K562 (cell line): ENCODE data around the gene SLC7A4. TPM values are rescaled to one million over a fixed set of nuclear protein-coding genes. Genes with fewer than 3 reads are reported as not detected.
A peak's percentile ranks its signal among the peaks of the same experiment; 100 is the strongest.

Experiments used
- ATAC-seq: fragments of 200-7000 bp; cut with Tn5 transposase; 3 replicates; pipeline ENCODE4 v1.9.1; 2020; ENCODE audit warnings: moderate library complexity
- BruUV-seq: library from RNA; stranded (reverse); fragments of 400-500 nt; replicated peaks from 2 replicates; lab custom pipeline; 2021; lab: Mats Ljungman, UMichigan
- CTCF ChIA-PET: fragments of 300-600 bp; formaldehyde crosslinking; extraction: SDS; loops from one replicate; lab custom pipeline; 2021; ENCODE audit warnings: low intra/inter-chr PET ratio; lab: Yijun Ruan, JAX
- POLR2A ChIA-PET: fragments of 300-600, 350-650 bp; sonication (Branson Sonifier 250); formaldehyde crosslinking; extraction: SDS; loops from one replicate; lab custom pipeline; 2021; ENCODE audit warnings: antibody characterized with exemption, inconsistent platforms; lab: Yijun Ruan, JAX
- DNase-seq, 4 experiments: peaks; one replicate each; pipeline versions ENCODE4 v3.0.0 to v3.0.0-alpha.2; 2011 to 2018; ENCODE audit warnings: low spot score in 3 of 4, mixed read lengths in 3 of 4; ENCODE audit errors: extremely low read depth in 1 of 4
- FAIRE-seq: peaks from 2 replicates; lab custom pipeline; 2011; peaks lifted over from hg19 to GRCh38; lab: Jason Lieb, UNC
- H2AFZ ChIP-seq: 2 replicates; pipeline ENCODE4 v1.6.0; 2011; ENCODE audit warnings: low read depth, low read length, control low read depth, inconsistent platforms
- H3K27ac ChIP-seq: fragments of 200-600 bp; 3 replicates; pipeline ENCODE4 v1.8.0; 2011; ENCODE audit warnings: low read depth, mild to moderate bottlenecking, control low read depth, inconsistent platforms, low read length, moderate library complexity, mixed read lengths; ENCODE audit errors: extremely low read depth
- H3K27me3 ChIP-seq, 2 experiments: fragments of 300-600 bp in 1 of 2; 2 replicates in 1 of 2; 3 replicates in 1 of 2; pipeline versions ENCODE4 v1.6.0 to v1.8.0; 2011; ENCODE audit warnings: inconsistent platforms in 2 of 2, low read length in 2 of 2, mild to moderate bottlenecking in 1 of 2, mixed read lengths in 1 of 2, moderate library complexity in 1 of 2; ENCODE audit not compliant: control insufficient read depth in 2 of 2, insufficient read depth in 2 of 2
- H3K36me3 ChIP-seq: fragments of 300-600 bp; 3 replicates; pipeline ENCODE4 v1.8.0; 2011; ENCODE audit warnings: mild to moderate bottlenecking, low read length, inconsistent platforms; ENCODE audit not compliant: control insufficient read depth, insufficient read depth
- H3K4me1 ChIP-seq, 2 experiments: fragments of 200-600 bp in 1 of 2; replicated peaks in 1 of 2; 2 replicates in 1 of 2; 3 replicates in 1 of 2; pipeline versions ENCODE4 v1.5.1 to v1.8.0; 2011; ENCODE audit warnings: inconsistent platforms in 2 of 2, low read length in 2 of 2, mild to moderate bottlenecking in 1 of 2, mixed read lengths in 1 of 2, moderate library complexity in 1 of 2; ENCODE audit not compliant: control insufficient read depth in 2 of 2, insufficient read depth in 2 of 2
- H3K4me2 ChIP-seq: 2 replicates; pipeline ENCODE4 v1.6.1; 2011; ENCODE audit warnings: low read length, control low read depth, inconsistent platforms, mixed read lengths; ENCODE audit not compliant: insufficient read depth
- H3K4me3 ChIP-seq: fragments of 200-600 bp; sonication (generic), shearing (Covaris generic); 2 replicates; pipeline ENCODE4 v1.5.1; 2016; ENCODE audit warnings: control low read depth, inconsistent platforms
- H3K79me2 ChIP-seq: fragments of 200-600 bp; 3 replicates; pipeline ENCODE4 v1.8.0; 2011; ENCODE audit warnings: low read length, inconsistent platforms; ENCODE audit not compliant: control insufficient read depth, insufficient read depth
- H3K9ac ChIP-seq, 2 experiments: 2 replicates each; pipeline versions ENCODE4 v1.6.0 to v1.6.1; 2011; ENCODE audit warnings: low read depth in 2 of 2, low read length in 2 of 2, control low read depth in 1 of 2, inconsistent platforms in 1 of 2, mild to moderate bottlenecking in 1 of 2, mixed read lengths in 1 of 2; ENCODE audit not compliant: insufficient read depth in 1 of 2
- H3K9me1 ChIP-seq: one replicate; pipeline ENCODE4 v1.6.0; 2011; ENCODE audit warnings: inconsistent platforms, mild to moderate bottlenecking, low read length, moderate library complexity; ENCODE audit not compliant: control insufficient read depth, insufficient read depth
- H3K9me3 ChIP-seq: replicated peaks from 2 replicates; pipeline ENCODE4 v1.5.1; 2011; ENCODE audit warnings: low read depth, low read length, inconsistent platforms; ENCODE audit not compliant: control insufficient read depth, insufficient read depth
- H4K20me1 ChIP-seq: replicated peaks from 2 replicates; pipeline ENCODE4 v1.6.1; 2011; ENCODE audit warnings: low read length, inconsistent platforms, mixed read lengths; ENCODE audit not compliant: control insufficient read depth, insufficient read depth
- MCM5 ChIP-seq: fragments of 450-650 bp; IDR thresholded peaks from 2 replicates; pipeline ENCODE4 v1.6.1; 2016; ENCODE audit warnings: low read depth
- MEF2D ChIP-seq: conservative IDR thresholded peaks from 2 replicates; pipeline ENCODE4 v1.6.1; 2016; ENCODE audit warnings: low read depth, missing genetic modification characterization, missing compliant biosample characterization
- MTA2 ChIP-seq: fragments of 450-650 bp; IDR thresholded peaks from 2 replicates; pipeline ENCODE4 v1.6.1; 2016; ENCODE audit warnings: low read depth
- POLR2AphosphoS2 ChIP-seq: IDR thresholded peaks from 2 replicates; pipeline ENCODE4 v1.6.1; 2012; ENCODE audit warnings: low read length, improper control_type of control experiment
- RBFOX2 ChIP-seq: fragments of 200-400 bp; formaldehyde crosslinking; IDR thresholded peaks from 2 replicates; pipeline ENCODE4 v1.6.1; 2017; ENCODE audit warnings: low read depth, mild to moderate bottlenecking, low read length, moderate library complexity
- RREB1 ChIP-seq: fragments of 250-450 bp; sonication (Bioruptor Pico); IDR thresholded peaks from 2 replicates; pipeline ENCODE4 v1.4.0; 2020
- SP2 ChIP-seq: IDR thresholded peaks from 2 replicates; pipeline ENCODE4 v1.6.1; 2011; ENCODE audit warnings: mild to moderate bottlenecking, low read depth, low read length, moderate library complexity; ENCODE audit not compliant: poor library complexity, severe bottlenecking; ENCODE audit errors: extremely low read depth
- TCF7L2 ChIP-seq: fragments of 150-350 bp; IDR thresholded peaks from 2 replicates; pipeline ENCODE4 v1.6.1; 2016; ENCODE audit warnings: low read depth, mild to moderate bottlenecking, low read length, moderate library complexity
- ZNF561 ChIP-seq: fragments of 450-650 bp; formaldehyde crosslinking; conservative IDR thresholded peaks from 2 replicates; pipeline ENCODE4 v1.4.0; 2020; ENCODE audit warnings: mild to moderate bottlenecking, moderate library complexity
- ZNF583 ChIP-seq: fragments of 250-450 bp; sonication (Bioruptor Pico); IDR thresholded peaks from 2 replicates; pipeline ENCODE4 v1.4.0; 2020
- WGBS: fragments of 100-300 bp; shearing (Covaris generic); methylation state at CpG from one replicate; pipeline ENCODE4 v1.1.6; 2016; ENCODE audit warnings: low coverage, mixed read lengths; ENCODE audit not compliant: insufficient coverage; ENCODE audit errors: missing lambda C conversion rate; 5-methylcytosine and 5-hydroxymethylcytosine counted together
- in situ Hi-C: fragments of 300-500 bp; cut with MboI; formaldehyde crosslinking; loops from 4 replicates; pipeline ENCODE4 v1.15.0; 2018; ENCODE audit warnings: inconsistent platforms, mixed read lengths
- intact Hi-C: fragments of 100-400 bp; cut with micrococcal nuclease; formaldehyde crosslinking; loops from 2 replicates; pipeline ENCODE4 v1.14.2; 2022
- polyA plus RNA-seq, 8 experiments: library from polyadenylated mRNA; depleted of rRNA in 4 of 8; stranded (reverse) in 5 of 8; unstranded in 3 of 8; fragments of >200 nt; fragmentation: Nextera tagmentation in 2 of 8; fragmentation: Illumina TruSeq in 1 of 8; extraction: Ambion mirVana in 2 of 8; extraction: Trizol in 1 of 8; gene quantifications; 2 replicates each; pipeline versions ENCODE4 v1.2.1 to v1.2.3, GENCODE V29; 2011 to 2014; ENCODE audit warnings: inconsistent platforms in 1 of 8, missing spikeins in 1 of 8
- total RNA-seq, 7 experiments: library from RNA; depleted of rRNA in 6 of 7; stranded (reverse); fragments of >200 nt in 6 of 7; fragmentation: Illumina TruSeq in 2 of 7; extraction: Trizol in 2 of 7; gene quantifications; 2 replicates each; pipeline versions ENCODE4 v1.2.1 to v1.2.3, GENCODE V29; 2011 to 2021; ENCODE audit warnings: low replicate concordance in 1 of 7
- TF ChIP-seq, protein P1 (sequence below), 2 experiments: IDR thresholded peaks in 1 of 2; conservative IDR thresholded peaks in 1 of 2; 2 replicates each; pipeline ENCODE4 v1.6.1; 2016; ENCODE audit warnings: low read depth in 2 of 2, mild to moderate bottlenecking in 1 of 2, missing compliant biosample characterization in 1 of 2, missing genetic modification characterization in 1 of 2, moderate library complexity in 1 of 2

SLC7A4 gene
- total and polyA plus RNA-seq, 9 of the 15 experiments (the other 6 are each of a cell fraction or from before 2014, with no cell fraction given): not detected

DNA sequence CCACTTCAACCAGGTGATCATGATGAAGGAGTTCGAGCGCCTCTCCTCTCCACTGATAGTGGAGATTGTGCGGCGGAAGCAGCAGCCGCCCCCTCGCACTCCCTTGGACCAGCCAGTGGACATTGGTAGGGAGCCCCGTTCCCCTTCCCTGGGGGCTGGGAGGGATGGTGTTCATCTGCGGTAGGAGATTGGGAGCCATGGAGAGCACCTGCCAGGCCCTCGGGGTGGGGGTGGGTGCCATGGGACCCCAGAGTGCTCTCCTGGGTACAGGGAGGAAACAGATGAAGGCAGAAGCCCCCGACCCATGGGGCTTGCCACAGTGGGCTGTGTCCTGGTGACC is 37.5 kb downstream of the SLC7A4 start:
- FAIRE-seq (no peak), DNase-seq (no peak), ATAC-seq (no peak)
- no peak overlapping the region for H2AFZ ChIP-seq
- peak overlapping the region in 1 of 2 experiments; percentile 50; a peak in 1 of 4 replicates for H3K9ac ChIP-seq
- H3K27me3 ChIP-seq: no peaks in the 10 kb centered on the region
- H3K9me1 ChIP-seq: peaks cover 7% of the 10 kb centered on the region
- BruUV-seq: no TSS peak
- H3K27ac ChIP-seq: no peak overlapping the region
- ChIA-PET POLR2A (interaction anchor here (0.7 to 17.9 kb wide), 5 partner anchors 10 to 1895 kb away, joined by 3 to 451 read pairs (median 4); partner anchors contain the start of genes AIFM3, LZTR1 and P2RX6), CTCF (interaction anchor here (0.5 kb wide), 1 partner anchor 868 kb away, joined by 3 read pairs; no protein-coding TSS in a partner anchor)
- H4K20me1 ChIP-seq: peaks cover 38% of the 10 kb centered on the region; the same call in 1 of the 2 replicates
- in situ Hi-C loops: no loop called here
- no peaks in the 10 kb centered on the region for H3K9me3 ChIP-seq
- no peak overlapping the region for H3K4me2 ChIP-seq
- no peak overlapping the region for H3K4me3 ChIP-seq
- peaks cover 99% of the 10 kb centered on the region for H3K36me3 ChIP-seq
- 82% methylated on average over 10 of the region's 10 CpGs for WGBS
- H3K79me2 ChIP-seq: peaks cover 9% of the 10 kb centered on the region
- peaks cover under 1 to 80% of the 10 kb centered on the region in 2 experiments; a peak in 3 of 5 replicates for H3K4me1 ChIP-seq
- intact Hi-C loops: no loop called here
- TF ChIP-seq POLR2AphosphoS2: 0 out of 2 replicates have a peak, but pooled peaks have one; percentile 18
- no peak for TF ChIP-seq MTA2
- no peak for TF ChIP-seq RREB1 (CRISPR knock-in tag)
- no peak for TF ChIP-seq RBFOX2
- TF ChIP-seq, protein P1, sequence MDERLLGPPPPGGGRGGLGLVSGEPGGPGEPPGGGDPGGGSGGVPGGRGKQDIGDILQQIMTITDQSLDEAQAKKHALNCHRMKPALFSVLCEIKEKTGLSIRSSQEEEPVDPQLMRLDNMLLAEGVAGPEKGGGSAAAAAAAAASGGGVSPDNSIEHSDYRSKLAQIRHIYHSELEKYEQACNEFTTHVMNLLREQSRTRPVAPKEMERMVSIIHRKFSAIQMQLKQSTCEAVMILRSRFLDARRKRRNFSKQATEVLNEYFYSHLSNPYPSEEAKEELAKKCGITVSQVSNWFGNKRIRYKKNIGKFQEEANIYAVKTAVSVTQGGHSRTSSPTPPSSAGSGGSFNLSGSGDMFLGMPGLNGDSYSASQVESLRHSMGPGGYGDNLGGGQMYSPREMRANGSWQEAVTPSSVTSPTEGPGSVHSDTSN (CRISPR knock-in tag; IDR thresholded peaks at IDR 0.05; ENCODE audit: low read depth): no peak
- TF ChIP-seq, protein P1 (tag; conservative IDR thresholded peaks at IDR 0.05; ENCODE audit: low read depth): no peak
- no peak for TF ChIP-seq ZNF561 (CRISPR knock-in tag)
- TF ChIP-seq MEF2D (tag): no peak
- no peak for TF ChIP-seq MCM5
- no peak for TF ChIP-seq TCF7L2
- peak; percentile 10 for TF ChIP-seq SP2
- no peak for TF ChIP-seq ZNF583 (CRISPR knock-in tag)
